ENCODE results near the gene ATP1A2. TPM values are rescaled to one million over a fixed set of nuclear protein-coding genes. Genes with fewer than 3 reads are reported as not detected.

ATP1A2 gene
- total and polyA plus RNA-seq, 10 of the 15 experiments (the other 5 are each of a cell fraction or from before 2014, with no cell fraction given), result 0.15 TPM; not detected in 9

- Histone ChIP-seq H3K4me1 (ENCODE audit: control insufficient read depth, insufficient read depth, low read length) (peaks cover 6% of the 10 kb centered on the region), H3K36me3 (ENCODE audit: control insufficient read depth in 2 of 2, insufficient read depth in 2 of 2, low read length in 1 of 2) (peaks cover 0 to 2% of the 10 kb centered on the region in 2 experiments; a peak in 2 of 4 replicates), H3K27me3 (replicated peaks in 1 of 2; ENCODE audit: control insufficient read depth in 2 of 2, insufficient read depth in 2 of 2, low read length in 1 of 2) (no peaks in the 10 kb centered on the region), H3K9me3 (replicated peaks; ENCODE audit: control insufficient read depth, insufficient read depth, low read length) (no peaks in the 10 kb centered on the region), H3K4me2 (ENCODE audit: control insufficient read depth, insufficient read depth) (no peak overlapping the region), H4K20me1 (ENCODE audit: control insufficient read depth, insufficient read depth) (no peaks in the 10 kb centered on the region; the same call in 1 of the 2 replicates), H3K9ac (ENCODE audit: control insufficient read depth, insufficient read depth, low read length) (no peak overlapping the region), H2AFZ (ENCODE audit: control insufficient read depth, low read depth, low read length) (no peak overlapping the region), H3K27ac (ENCODE audit: control insufficient read depth, insufficient read depth) (no peak overlapping the region), H3K79me2 (ENCODE audit: control insufficient read depth, insufficient read depth, low read length) (no peaks in the 10 kb centered on the region), H3K4me3 (no peak overlapping the region)
- TF ChIP-seq GATAD2B (conservative IDR thresholded peaks at IDR 0.05; ENCODE audit: low read depth), result no peak
- TF ChIP-seq NR2C2 (IDR thresholded peaks at IDR 0.05; ENCODE audit: borderline replicate concordance, control insufficient read depth, insufficient read length, low read depth), result no peak
- TF ChIP-seq ATF2 (IDR thresholded peaks at IDR 0.05; ENCODE audit: low read length), result no peak
- TF ChIP-seq REST (IDR thresholded peaks at IDR 0.05; ENCODE audit: low read depth, low read length), result no peak
- TF ChIP-seq ATF7 (IDR thresholded peaks at IDR 0.05; ENCODE audit: low read depth), result no peak
- no peak for TF ChIP-seq RUNX3 (IDR thresholded peaks at IDR 0.05; ENCODE audit: low read length)
- no peak for TF ChIP-seq ESRRA (IDR thresholded peaks at IDR 0.05; ENCODE audit: low read length)
- no peak for TF ChIP-seq FOXK2 (IDR thresholded peaks at IDR 0.05)
- no peak for TF ChIP-seq LARP7 (IDR thresholded peaks at IDR 0.05)
- no peak for TF ChIP-seq FOXM1 (IDR thresholded peaks at IDR 0.05; ENCODE audit: low read depth, low read length)
- TF ChIP-seq ETV6 (conservative IDR thresholded peaks at IDR 0.05 in 1 of 2, IDR thresholded peaks at IDR 0.05 in 1 of 2; ENCODE audit: borderline replicate concordance in 1 of 2, low read depth in 1 of 2), result no peak
- DNase-seq (ENCODE audit: low read depth, low spot score) (no peak), FAIRE-seq (no peak), ATAC-seq (no peak)
- 84% methylated on average over 5 of the region's 5 CpGs for WGBS (ENCODE audit: insufficient coverage, insufficient replicate concordance, low lambda C conversion rate, missing lambda C conversion rate)
- in situ Hi-C loops (cut with MboI) (no loop called here), intact Hi-C loops (cut with micrococcal nuclease; ENCODE audit: unreplicated experiment) (no loop called here)
- ChIA-PET POLR2A (no interaction called here), RAD21 (ENCODE audit: unreplicated experiment) (no interaction called here), SMC1A (ENCODE audit: uncharacterized antibody, unreplicated experiment) (no interaction called here), CTCF (interaction anchor here (30.2 kb wide), 1 partner anchor 33 kb away, joined by 1035 read pairs; the partner anchor contains the start of genes KCNJ10 and KCNJ9)
- BruUV-seq (replicated peaks), result no TSS peak
Observed at GRCh38 chr1:160091666-160092223, 23.8 kb upstream of the ATP1A2 start.
